ENCODE measurements around the gene TEAD1. TPM values are rescaled to one million over a fixed set of nuclear protein-coding genes. Genes with fewer than 3 reads are reported as not detected.
A peak's percentile ranks its signal among the peaks of the same experiment; 100 is the strongest.

TEAD1 gene
- total and polyA plus RNA-seq, 9 of the 15 experiments (the other 6 are each of a cell fraction or from before 2014, with no cell fraction given): 1.7 to 17.7 (median 10.8) TPM

- TF ChIP-seq CXXC5 (CRISPR knock-in tag; IDR thresholded peaks at IDR 0.05) (no peak), ZNF12 (CRISPR knock-in tag; IDR thresholded peaks at IDR 0.05) (no peak), ZNF586 (CRISPR knock-in tag; conservative IDR thresholded peaks at IDR 0.05) (no peak), MAFK (IDR thresholded peaks at IDR 0.05; ENCODE audit: low read length) (peak; percentile 61; the same call in 1 of the 2 replicates), OTX1 (CRISPR knock-in tag; IDR thresholded peaks at IDR 0.05) (no peak), CREM (IDR thresholded peaks at IDR 0.05; ENCODE audit: low read depth) (no peak), ZNF316 (IDR thresholded peaks at IDR 0.05) (peak; percentile 88), MAFG (tag; conservative IDR thresholded peaks at IDR 0.05) (peak; percentile 40; the same call in 1 of the 2 replicates), MAFF (IDR thresholded peaks at IDR 0.05; ENCODE audit: low read length) (peak; percentile 67), XRCC4 (IDR thresholded peaks at IDR 0.05; ENCODE audit: extremely low read depth, insufficient read depth, insufficient read length) (no peak), C11orf30 (IDR thresholded peaks at IDR 0.05; ENCODE audit: low read depth) (peak; percentile 73), TAF9B (IDR thresholded peaks at IDR 0.05; ENCODE audit: partially characterized antibody) (no peak), BCL6 (CRISPR knock-in tag; IDR thresholded peaks at IDR 0.05) (no peak), TCF7L2 (IDR thresholded peaks at IDR 0.05; ENCODE audit: low read depth, low read length) (no peak)
- Histone ChIP-seq H3K9ac (ENCODE audit: insufficient read depth in 1 of 2, low read depth in 2 of 2, low read length in 2 of 2) (no peak overlapping the region), H3K9me3 (replicated peaks; ENCODE audit: control insufficient read depth, insufficient read depth, low read depth, low read length) (no peaks in the 10 kb centered on the region), H3K27ac (ENCODE audit: extremely low read depth, low read depth, low read length) (no peak overlapping the region), H3K4me2 (ENCODE audit: insufficient read depth, low read length) (no peak overlapping the region), H3K36me3 (ENCODE audit: control insufficient read depth, insufficient read depth, low read length) (no peaks in the 10 kb centered on the region), H3K4me3 (no peak overlapping the region), H3K9me1 (ENCODE audit: control insufficient read depth, insufficient read depth, low read length) (no peaks in the 10 kb centered on the region), H2AFZ (ENCODE audit: low read depth, low read length) (no peak overlapping the region), H3K27me3 (ENCODE audit: control insufficient read depth in 2 of 2, insufficient read depth in 2 of 2, low read length in 2 of 2) (no peaks in the 10 kb centered on the region), H4K20me1 (replicated peaks; ENCODE audit: control insufficient read depth, insufficient read depth, low read length) (no peaks in the 10 kb centered on the region), H3K79me2 (ENCODE audit: control insufficient read depth, insufficient read depth, low read length) (peaks cover 47% of the 10 kb centered on the region; the same call in 2 of the 3 replicates), H3K4me1 (replicated peaks in 1 of 2; ENCODE audit: control insufficient read depth in 2 of 2, insufficient read depth in 2 of 2, low read length in 2 of 2) (peaks cover 22 to 54% of the 10 kb centered on the region in 2 experiments)
- FAIRE-seq: no peak
- no peak for DNase-seq (ENCODE audit: extremely low read depth in 1 of 4, low spot score in 3 of 4)
- no peak for ATAC-seq
- intact Hi-C loops (cut with micrococcal nuclease): no loop called here
- ChIA-PET CTCF (ENCODE audit: low intra/inter-chr PET ratio) (no interaction called here), POLR2A (interaction anchor here (1.8 kb wide), 1 partner anchor 9 kb away, joined by 4 read pairs; no protein-coding TSS in a partner anchor)
- BruUV-seq (replicated peaks): no TSS peak
- in situ Hi-C loops (cut with MboI): no loop called here
- WGBS (ENCODE audit: insufficient coverage, low coverage, missing lambda C conversion rate): 87% methylated on average over 3 of the region's 3 CpGs
These were observed 174.2 kb downstream of the TEAD1 start for GRCh38 chr11:12848413-12848812.
